ENCODE measurements around the gene CRLF1.

- no peak for TF ChIP-seq CTCF (conservative IDR thresholded peaks at IDR 0.05; ENCODE audit: low read length)
- TF ChIP-seq EZH2phosphoT487 (IDR thresholded peaks at IDR 0.05; ENCODE audit: borderline replicate concordance) = no peak
Observed at GRCh38 chr19:18594824-18595373, 11.7 kb downstream of the CRLF1 start.

All from Loucy (cell line).